DMS114 treated with DMSO at 0.1 percent for 48 hours (cell line): ENCODE data around the gene GCNT2.
"Not testable (repeated sequence)": the region's sequence is repeated elsewhere in the genome, so short reads cannot be mapped to it uniquely, and the experiment has no call there.

Source experiments
- DNase-seq: peaks from one replicate; lab custom pipeline; 2025; ENCODE audit not compliant: unreplicated experiment; lab: John Stamatoyannopoulos, UW

Gene GCNT2

DNA sequence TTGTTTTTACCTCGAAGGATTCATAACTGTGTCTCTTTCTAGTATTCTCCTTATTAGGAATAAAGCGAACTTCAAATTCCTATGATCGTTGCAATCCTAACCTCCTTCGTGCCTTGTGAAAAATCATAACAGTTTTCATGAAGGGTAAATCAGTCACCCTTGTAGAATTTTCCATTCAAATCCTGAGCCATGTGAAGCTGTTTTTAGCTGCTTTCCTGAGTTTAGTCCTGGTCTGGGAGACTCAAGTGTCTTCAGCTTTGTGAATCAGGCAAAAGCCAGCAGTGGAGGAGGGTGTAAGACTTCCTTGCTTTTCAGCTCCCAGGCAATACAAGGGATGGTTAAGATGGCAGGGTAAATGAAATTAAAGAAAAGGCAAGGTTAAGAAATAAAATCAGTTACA lies 24.3 kb downstream of the GCNT2 start:
- DNase-seq, result no peak

DNA sequence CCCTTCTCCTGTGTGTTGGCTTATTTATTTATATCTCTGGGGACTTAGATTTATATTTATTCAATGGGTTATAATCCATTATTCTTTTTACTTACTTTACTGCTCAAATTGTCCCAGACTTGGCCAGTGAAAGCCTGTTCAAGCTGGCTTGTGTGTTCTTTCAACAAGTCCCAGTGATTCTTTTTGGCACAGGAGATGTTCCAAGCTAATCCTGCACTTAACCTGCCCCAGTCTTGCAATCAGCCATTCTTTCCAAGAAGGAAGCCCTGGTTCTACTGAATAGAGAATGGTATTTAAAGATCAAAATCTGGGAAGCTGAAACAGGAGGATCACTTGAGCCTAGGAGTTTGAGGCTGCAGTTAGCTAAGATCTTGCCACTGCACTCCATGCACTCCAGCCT lies 26.7 kb downstream of the GCNT2 start:
- DNase-seq, result no peak

DNA sequence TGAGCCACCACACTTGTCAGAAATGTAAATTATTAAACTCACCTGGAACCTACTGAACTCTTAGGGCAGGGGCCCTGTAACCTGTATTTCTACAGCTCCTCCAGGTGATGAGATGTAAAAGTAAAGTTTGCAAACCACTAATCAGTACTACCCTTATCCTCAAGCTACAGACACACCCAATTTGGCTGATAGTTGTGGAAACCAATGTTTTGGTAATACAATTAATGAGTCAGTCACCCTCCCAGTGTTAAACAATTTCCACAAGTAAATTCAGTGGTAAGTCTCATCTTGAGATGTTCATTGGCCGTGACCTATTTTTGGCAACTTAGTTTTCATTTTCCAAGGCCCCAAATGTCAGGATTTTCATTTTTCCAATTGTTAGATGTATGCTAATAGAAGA lies 29.6 kb downstream of the GCNT2 start:
- no peak for DNase-seq

DNA sequence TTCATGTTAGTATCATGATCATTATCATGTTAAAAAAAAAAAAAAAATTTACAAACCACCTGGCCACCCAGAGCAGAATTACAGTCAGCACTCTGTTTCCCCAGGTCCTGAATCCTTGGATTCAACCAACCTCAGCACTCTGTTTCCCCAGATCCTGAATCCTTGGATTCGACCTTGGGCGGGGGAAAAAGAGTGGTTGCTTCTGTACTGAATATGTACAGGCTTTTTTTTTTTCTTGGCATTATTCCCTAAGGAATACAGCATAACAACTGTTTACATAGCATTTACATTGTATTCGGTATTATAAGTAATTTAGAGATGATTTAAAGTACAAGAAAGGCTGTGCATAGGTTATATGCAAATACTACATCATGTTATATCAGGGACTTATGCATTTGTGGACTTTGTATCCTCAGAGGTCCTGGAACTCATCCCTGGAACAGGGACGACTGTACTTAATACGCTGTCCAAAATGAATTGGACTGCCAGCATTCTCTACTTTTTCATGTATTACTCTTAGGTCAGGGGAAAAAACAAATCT lies 31.2 kb downstream of the GCNT2 start:
- no peak for DNase-seq

DNA sequence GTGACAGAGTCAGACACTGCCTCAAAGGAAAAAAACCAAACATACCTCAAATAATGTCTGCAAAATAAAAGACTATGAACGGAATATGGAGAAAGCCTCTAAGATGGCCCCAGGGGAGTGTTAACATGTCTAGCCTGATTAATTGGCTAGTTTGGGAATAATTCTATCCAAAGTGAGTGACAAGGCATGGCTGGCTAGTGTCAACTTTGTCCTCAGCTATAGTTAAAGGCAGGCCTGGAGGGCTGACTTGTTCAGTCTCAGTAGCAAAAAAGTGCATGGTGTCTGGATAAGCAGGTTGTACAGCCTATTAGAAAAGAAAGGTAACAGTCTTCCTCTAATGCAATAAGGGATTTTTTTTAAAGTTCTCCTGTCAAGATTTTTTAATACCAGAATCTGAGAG lies 32.7 kb downstream of the GCNT2 start:
- DNase-seq, result no peak

DNA sequence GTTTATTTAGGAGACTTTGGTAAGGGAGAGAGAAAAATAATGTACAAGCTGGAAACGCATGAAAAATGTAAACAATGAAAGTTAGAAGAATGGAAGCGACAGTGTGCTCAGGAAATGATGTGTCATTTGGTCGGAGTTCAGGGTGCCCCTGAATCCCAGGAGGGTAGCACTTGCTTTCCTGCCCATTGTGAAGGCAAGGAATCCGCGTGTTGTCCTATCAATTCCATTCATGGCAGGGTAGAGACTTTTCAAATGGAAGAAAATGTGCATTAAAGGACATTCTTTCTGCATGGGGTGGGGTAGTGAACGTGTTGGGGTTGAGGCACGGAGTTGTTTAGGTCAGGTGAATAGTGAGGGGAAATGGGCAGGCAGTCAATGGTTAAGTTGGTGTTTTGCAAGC lies 33.7 kb downstream of the GCNT2 start:
- DNase-seq, result no peak

DNA sequence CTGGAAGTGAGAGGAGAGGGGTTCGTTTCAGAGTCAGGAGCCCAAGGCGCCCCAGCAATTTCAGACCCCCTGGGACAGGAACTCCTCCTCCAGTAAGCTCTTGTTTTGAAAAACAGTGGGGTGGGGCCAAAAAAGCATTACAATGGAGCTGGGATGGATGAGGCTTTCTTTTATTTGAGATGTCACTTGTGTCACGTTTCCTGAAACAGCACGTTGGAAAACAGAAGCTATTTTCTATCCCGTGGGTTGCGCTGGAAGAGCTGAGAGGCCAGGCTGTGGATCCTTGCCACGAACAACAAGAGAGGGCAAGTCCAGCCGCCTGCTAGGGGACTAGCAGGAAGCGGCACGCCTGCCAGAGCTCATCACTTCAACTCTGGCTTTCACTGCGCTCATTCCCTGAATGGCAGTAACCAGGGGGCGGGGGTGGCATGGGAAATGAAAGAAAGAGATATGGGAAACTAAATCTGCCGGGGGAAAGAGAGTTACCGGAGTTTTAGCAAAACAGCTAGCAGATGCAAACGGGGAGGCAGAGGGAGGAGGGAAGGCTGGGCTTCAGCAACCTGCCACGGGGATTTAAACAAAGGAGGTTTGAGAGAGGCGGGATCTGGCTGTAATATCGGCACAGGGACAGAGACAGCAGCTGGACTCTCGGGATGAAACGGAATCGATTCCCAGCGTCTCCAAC lies 34.6 kb downstream of the GCNT2 start:
- DNase-seq, result peak; percentile 25

DNA sequence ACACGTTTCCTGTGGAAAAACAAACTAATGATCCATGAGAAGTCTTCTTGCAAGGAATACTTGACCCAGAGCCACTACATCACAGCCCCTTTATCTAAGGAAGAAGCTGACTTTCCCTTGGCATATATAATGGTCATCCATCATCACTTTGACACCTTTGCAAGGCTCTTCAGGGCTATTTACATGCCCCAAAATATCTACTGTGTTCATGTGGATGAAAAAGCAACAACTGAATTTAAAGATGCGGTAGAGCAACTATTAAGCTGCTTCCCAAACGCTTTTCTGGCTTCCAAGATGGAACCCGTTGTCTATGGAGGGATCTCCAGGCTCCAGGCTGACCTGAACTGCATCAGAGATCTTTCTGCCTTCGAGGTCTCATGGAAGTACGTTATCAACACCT lies 35.4 kb downstream of the GCNT2 start:
- no peak for DNase-seq

DNA sequence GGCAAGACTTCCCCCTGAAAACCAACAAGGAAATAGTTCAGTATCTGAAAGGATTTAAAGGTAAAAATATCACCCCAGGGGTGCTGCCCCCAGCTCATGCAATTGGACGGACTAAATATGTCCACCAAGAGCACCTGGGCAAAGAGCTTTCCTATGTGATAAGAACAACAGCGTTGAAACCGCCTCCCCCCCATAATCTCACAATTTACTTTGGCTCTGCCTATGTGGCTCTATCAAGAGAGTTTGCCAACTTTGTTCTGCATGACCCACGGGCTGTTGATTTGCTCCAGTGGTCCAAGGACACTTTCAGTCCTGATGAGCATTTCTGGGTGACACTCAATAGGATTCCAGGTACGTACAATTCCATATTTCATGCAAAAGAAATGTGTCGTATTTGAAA lies 35.8 kb downstream of the GCNT2 start:
- no peak for DNase-seq

DNA sequence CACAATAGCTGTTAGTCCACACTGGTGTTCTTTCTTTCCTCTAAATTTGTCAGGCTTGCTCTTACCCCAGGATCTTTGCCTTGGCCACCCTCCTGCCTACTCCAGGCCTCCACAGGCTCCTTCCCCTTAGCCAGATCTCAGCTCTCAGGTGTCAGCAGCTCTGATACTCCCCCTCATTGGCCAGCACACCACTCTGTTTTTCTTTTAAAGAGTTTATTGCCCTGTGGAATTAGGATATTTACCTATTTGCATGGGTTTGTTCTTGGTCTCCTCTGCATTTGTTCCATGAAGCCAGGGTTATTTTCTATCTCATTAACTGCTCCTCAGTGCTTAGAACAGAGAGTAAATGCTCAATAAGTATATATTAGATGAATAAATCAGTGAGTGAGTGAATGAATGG lies 36.8 kb downstream of the GCNT2 start:
- no peak for DNase-seq

DNA sequence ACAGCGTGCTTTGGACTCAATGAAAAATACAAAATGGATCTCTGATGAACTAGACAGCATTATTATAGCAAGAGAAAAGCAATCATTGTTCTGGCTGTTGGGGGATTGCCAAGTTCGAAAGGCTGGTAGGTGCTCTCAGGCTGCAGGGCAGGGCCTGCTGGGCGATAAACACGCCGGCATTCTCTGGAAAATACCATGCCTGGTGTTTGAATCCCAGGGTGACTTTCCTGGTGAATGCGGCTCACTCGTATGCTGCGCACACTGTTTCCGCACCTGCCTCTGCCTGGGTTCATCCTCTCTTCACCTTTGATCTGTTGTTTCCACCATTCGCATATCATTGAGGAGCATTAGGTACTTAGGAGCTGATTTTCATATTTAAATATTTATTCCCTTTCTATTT lies 37.4 kb downstream of the GCNT2 start:
- DNase-seq, result no peak

DNA sequence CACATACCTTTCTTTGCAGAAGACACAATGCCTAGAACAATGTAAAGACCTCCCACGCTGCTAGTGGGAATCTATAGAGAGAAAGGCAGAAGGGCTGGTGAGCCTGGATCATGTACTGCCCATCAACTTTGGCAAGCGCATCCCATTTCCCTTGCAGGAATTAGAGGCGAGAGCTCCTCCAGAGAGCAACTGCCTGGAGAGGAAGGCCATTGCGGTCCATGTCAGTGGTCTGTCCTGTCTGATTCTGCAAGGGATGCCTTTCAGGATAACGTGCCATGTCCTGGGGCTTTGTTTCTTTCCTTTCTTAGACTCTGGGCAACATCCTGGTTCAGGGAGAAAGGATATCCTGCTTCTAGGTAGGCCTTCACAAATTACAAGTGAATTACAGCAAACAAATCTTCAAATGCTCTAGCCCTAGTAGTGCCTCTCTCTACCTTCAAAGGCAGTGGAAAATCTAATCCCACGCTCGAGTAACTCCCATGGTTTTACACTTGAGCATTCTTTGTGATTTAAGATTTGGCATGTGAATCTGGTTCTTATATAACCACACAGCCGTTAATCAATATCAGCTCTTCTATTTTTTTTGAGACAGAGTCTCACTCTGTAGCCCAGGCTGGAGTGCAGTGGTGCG lies 38.5 kb downstream of the GCNT2 start:
- DNase-seq, result no peak

DNA sequence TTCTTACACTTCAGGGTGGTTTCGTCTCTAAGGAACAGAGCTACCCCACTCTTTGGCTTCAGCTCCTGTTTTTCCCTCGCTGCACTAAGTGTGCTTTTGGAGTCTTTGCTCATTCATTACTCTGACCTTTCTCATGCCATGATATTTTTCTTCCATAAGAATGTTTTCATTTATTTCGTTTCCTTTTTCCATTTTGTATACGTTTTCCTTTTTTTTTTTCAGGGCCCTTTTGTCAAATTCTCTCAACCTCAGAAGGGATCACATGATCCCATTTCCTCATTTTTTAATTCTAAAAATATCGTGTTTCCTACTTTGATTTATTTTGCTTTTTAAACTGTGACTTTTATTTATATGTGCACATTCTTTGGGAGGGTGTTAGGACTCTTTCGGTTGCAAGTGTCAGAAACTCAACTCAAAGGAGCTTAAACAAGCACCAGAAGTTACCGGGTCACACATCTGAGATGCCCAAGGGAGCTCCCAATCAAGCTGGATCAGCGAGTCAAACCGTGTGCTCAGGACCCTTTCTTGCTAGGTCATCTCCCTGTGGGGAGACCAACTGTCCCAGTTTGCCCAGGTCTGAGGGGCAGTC lies 40.6 kb downstream of the GCNT2 start:
- DNase-seq, result no peak

DNA sequence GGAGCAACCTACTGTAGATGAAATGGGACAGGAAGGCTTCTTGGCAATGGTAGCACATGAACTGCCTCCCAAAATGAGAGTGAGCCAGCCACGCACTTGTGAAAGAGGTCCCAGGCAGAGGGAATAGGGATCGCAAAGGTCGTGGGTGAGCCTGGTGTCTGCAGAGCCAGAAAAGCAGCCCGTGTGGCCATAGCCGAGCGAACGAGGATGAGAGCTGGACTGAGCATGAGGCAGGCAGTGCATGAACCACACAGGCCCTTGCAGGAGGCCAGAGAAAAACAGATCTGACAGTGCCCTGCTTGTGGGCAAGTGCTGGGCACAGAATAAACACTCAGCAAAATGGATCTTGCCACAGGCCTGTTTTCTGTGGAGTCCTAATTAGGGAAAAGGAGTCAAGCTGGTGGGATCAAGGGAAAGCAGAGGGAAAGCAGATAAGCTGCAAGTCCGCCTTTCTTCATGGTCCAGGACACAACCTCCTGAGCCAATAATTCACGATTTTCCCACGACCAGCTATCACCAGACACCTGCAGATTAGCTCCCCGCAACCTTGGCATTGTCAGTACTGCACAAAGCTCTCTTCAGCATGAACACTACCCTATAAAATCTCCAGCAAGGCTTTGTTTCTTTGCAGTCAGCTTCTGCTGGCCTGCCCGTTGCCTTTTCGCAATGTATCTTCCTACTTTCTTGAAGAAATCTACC lies 44.0 kb downstream of the GCNT2 start:
- no peak for DNase-seq

DNA sequence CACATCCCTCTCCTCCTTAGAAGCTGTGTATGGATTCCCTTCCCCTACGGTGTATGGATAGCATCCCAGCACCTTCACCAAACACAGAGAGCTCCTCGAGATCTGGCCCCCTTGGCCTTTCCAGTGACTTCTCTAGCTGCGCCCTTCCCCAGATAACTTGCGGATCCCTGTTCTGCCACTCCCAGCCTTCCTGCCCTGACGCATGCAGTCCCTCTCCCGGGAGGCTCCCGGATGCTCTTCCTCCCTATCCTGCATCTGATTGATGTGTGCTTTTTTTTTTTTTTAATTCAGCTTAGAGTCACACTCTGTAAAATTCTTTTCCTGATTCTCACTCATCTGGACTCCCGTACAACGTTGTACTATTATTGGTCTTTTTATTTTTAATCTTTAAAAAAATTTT lies 44.8 kb downstream of the GCNT2 start:
- no peak for DNase-seq

DNA sequence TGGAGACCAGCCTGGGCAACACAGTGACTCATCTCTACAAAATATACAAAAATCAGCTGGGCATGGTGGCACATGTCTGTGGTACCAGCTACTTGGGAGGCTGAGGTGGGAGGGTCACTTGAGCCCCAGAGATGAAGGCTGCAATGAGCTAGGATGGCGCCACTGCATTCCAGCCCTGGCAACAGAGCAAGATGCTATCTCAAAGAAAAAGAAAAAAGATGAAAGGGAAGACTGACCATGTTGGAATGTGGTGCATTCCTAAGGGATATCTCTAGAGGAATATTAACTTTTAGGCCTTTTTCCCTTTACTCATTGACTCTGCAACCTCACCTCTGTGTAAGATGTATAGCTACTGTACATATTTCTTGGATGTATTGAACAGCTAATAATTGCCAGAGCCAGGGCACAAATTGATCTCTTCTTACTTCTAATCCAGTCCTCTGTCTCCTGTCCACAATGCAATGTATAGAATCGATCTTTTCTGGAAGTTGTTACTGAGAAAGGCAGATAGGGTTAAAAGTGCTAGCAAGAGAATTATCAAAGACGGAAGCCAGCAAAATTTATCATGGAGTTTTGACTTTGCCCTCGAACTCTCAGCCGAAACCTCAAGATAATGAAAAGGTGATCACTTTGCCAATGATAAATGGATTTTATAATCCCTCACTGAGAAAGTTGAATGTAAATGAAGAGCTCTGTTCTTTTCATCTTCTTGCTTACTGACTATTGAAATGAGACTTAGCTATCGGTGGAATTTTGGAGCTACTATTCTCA lies 46.3 kb downstream of the GCNT2 start:
- DNase-seq, result no peak

DNA sequence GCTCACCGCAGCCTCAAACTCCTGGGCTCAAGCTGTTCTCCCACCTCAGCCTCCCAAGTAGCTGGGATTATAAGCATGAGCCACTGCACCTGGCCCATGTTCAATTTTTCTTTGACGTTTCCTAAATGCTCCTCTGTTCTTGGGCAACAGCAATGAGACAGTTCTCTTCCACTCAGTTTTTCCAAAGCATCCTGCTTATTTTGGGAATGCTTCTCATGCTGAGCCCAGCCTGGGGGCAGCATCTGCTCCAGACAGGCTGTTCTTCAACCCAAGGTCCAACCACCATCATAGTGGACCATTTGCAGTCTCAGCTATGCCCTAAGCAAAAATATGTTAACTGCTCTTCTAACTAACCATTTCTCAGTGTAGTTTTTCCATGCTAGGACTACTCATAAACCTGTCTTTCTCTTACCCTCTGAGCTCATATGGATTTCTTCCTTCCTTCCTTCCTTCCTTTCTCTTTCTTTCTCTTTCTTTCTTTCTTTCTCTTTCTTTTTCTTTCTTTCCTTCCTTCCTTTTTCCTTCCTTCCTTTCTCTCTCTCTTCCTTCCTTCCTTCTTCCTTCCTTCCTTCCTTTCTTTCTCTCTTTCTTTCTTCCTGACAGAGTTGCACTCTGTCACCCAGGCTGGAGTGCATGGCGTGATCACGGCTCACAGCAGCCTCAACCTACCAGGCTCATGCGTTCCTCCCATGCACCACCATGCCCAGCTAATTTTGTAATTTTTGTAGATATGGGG lies 48.4 kb downstream of the GCNT2 start:
- no peak for DNase-seq

DNA sequence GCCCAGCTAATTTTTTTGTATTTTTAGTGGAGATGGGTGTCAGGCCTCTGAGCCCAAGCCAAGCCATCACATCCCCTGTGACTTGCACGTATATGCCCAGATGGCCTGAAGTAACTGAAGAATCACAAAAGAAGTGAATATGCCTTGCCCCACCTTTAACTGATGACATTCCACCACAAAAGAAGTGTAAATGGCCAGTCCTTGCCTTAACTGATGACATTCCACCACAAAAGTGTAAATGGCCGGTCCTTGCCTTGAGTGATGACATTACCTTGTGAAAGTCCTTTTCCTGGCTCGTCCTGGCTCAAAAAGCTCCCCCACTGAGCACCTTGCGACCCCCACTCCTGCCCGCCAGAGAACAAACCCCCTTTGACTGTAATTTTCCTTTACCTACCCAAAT lies 54.4 kb downstream of the GCNT2 start:
- not testable (repeated sequence) for DNase-seq

DNA sequence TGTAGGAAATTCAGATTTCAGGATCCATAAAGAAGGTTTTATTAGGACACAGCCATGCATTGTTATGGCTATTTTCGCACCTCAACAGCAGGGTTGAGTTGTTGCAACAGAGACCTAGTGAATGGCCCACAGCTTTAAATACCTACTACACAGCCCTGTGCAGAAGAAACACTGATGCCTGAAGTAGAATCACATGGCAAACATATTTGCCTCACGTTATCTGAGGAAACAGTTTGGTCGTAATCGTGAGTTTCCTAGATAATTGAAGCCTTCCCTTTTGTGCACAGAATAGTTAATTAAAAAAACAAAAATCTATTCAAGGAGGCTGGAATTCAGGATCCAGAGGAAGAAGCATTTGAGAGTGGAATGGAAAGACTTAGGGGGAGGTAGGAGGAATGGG lies 55.1 kb downstream of the GCNT2 start:
- no peak for DNase-seq

DNA sequence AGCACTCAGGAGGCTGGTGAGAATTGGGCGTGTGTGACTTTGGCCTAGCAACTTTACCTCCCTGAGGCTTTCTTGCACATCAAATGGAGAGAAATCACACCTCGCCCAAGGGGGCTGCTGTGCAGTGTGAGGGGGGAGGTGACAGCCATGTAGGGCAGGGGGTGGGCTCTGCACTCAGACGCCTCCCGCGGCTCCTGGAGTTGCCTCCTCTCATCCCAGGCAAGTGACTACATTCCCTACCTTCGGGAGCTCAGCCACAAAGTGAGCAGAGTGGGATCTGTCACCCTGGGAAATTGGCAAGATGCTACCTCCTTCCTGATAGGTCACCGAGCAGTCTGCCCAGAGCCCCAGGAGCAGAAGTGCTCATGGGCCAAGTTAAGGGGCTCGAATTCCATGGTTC lies 56.0 kb downstream of the GCNT2 start:
- no peak for DNase-seq
